Measurements from ENCODE around the gene ABCC1.

ABCC1 gene

DNA sequence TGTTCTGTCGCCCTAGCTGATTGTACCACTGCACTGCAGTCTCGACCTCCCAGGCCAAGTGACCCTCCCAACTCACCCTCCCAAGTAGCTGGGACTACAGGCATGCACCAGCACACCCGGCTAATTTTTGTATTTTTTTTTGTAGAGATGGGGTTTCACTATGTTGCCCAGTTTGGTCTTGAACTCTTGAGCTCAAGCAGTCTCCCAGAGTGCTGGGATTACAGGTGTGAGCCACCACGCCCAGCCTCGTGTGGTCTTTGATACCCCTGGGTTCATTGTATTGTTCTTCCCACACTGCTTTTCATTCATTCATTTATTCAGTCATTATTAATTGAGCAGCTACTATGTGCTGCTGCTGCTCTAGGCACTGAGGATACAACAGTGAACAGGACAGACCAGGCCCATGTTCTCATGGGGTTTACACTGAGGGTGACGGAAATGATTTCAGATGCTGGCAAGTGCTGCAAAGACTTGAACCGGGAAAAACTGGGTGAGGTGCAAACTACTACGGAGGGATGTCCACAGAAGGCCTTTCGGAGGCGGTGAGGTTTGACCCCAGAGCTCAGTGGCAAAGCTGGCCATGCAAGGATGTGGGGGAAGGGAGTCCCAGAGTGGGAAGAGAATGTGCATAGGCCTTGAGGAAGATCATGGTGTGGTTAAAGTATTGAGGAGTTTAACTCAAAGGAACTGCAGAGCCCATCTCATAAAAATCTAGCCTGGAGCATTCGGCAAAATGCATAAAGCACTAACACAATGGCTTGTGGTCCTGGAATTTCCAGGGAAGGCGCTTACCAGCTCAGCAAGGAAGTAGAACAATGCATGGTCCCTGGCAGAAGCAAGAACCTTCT, 10.9 kb downstream of the ABCC1 start:
- H3K36me3 ChIP-seq, result no peaks in the 10 kb centered on the region
- no peak overlapping the region for H3K27ac ChIP-seq
- H3K4me1 ChIP-seq (ENCODE audit: control insufficient read depth in 1 of 2, insufficient read depth in 1 of 2, low read depth in 1 of 2, low read length in 1 of 2), result peaks cover 0 to 7% of the 10 kb centered on the region in 2 experiments
- no peak overlapping the region for H3K4me3 ChIP-seq (ENCODE audit: low read depth in 1 of 2, low read length in 1 of 2)
- H3K27me3 ChIP-seq, result no peaks in the 10 kb centered on the region
- no peaks in the 10 kb centered on the region for H3K9me3 ChIP-seq
- TF ChIP-seq, protein P1, sequence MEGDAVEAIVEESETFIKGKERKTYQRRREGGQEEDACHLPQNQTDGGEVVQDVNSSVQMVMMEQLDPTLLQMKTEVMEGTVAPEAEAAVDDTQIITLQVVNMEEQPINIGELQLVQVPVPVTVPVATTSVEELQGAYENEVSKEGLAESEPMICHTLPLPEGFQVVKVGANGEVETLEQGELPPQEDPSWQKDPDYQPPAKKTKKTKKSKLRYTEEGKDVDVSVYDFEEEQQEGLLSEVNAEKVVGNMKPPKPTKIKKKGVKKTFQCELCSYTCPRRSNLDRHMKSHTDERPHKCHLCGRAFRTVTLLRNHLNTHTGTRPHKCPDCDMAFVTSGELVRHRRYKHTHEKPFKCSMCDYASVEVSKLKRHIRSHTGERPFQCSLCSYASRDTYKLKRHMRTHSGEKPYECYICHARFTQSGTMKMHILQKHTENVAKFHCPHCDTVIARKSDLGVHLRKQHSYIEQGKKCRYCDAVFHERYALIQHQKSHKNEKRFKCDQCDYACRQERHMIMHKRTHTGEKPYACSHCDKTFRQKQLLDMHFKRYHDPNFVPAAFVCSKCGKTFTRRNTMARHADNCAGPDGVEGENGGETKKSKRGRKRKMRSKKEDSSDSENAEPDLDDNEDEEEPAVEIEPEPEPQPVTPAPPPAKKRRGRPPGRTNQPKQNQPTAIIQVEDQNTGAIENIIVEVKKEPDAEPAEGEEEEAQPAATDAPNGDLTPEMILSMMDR (IDR thresholded peaks at IDR 0.05), result no peak

GRCh38 chr16:15961060-15961511, 11.7 kb downstream of the ABCC1 start:
- Histone ChIP-seq H3K27me3 (no peaks in the 10 kb centered on the region), H3K9me3 (no peaks in the 10 kb centered on the region), H3K4me3 (ENCODE audit: low read depth in 1 of 2, low read length in 1 of 2) (no peak overlapping the region), H3K27ac (no peak overlapping the region), H3K4me1 (ENCODE audit: control insufficient read depth in 1 of 2, insufficient read depth in 1 of 2, low read depth in 1 of 2, low read length in 1 of 2) (peaks cover 0 to 7% of the 10 kb centered on the region in 2 experiments), H3K36me3 (no peaks in the 10 kb centered on the region)
- TF ChIP-seq, protein P1 (IDR thresholded peaks at IDR 0.05), result no peak

GRCh38 chr16:15961571-15962090, 12.2 kb downstream of the ABCC1 start:
- TF ChIP-seq, protein P1 (IDR thresholded peaks at IDR 0.05), result no peak
- no peaks in the 10 kb centered on the region for H3K36me3 ChIP-seq
- peaks cover 0 to 7% of the 10 kb centered on the region in 2 experiments for H3K4me1 ChIP-seq (ENCODE audit: control insufficient read depth in 1 of 2, insufficient read depth in 1 of 2, low read depth in 1 of 2, low read length in 1 of 2)
- no peak overlapping the region for H3K27ac ChIP-seq
- no peaks in the 10 kb centered on the region for H3K27me3 ChIP-seq
- H3K9me3 ChIP-seq, result no peaks in the 10 kb centered on the region
- H3K4me3 ChIP-seq (ENCODE audit: low read depth in 1 of 2, low read length in 1 of 2), result no peak overlapping the region

GRCh38 chr16:15963307-15963910, 14.0 kb downstream of the ABCC1 start:
- Histone ChIP-seq H3K27me3 (no peaks in the 10 kb centered on the region), H3K27ac (no peak overlapping the region), H3K9me3 (no peaks in the 10 kb centered on the region), H3K4me3 (ENCODE audit: low read depth in 1 of 2, low read length in 1 of 2) (no peak overlapping the region), H3K4me1 (ENCODE audit: control insufficient read depth in 1 of 2, insufficient read depth in 1 of 2, low read depth in 1 of 2, low read length in 1 of 2) (peaks cover 0 to 6% of the 10 kb centered on the region in 2 experiments), H3K36me3 (no peaks in the 10 kb centered on the region)
- TF ChIP-seq, protein P1 (IDR thresholded peaks at IDR 0.05), result no peak

DNA sequence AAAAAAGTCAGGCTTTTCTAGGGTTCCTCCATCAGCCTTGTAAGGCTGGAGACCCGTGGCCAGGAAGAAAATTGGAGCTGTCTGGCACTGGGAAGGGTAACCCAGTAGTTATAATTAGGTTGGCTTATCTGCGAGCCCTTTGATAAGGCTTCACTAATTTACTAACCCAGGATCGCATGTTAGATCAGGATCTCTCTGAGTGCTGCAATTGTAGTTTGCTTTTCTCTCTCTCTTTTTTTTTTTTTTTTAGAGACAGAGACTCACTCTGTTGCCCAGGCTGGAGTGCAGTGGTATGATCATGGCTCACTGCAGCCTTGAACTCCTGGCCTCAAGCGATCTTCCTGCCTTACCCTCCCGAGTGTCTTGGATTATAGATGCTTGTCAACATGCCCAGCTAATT, 17.0 kb downstream of the ABCC1 start:
- Histone ChIP-seq H3K27ac (no peak overlapping the region), H3K4me1 (ENCODE audit: control insufficient read depth in 1 of 2, insufficient read depth in 1 of 2, low read depth in 1 of 2, low read length in 1 of 2) (peaks cover 8 to 12% of the 10 kb centered on the region in 2 experiments), H3K27me3 (no peaks in the 10 kb centered on the region), H3K36me3 (no peaks in the 10 kb centered on the region), H3K4me3 (ENCODE audit: low read depth in 1 of 2, low read length in 1 of 2) (no peak overlapping the region), H3K9me3 (no peaks in the 10 kb centered on the region)
- TF ChIP-seq, protein P1 (IDR thresholded peaks at IDR 0.05), result no peak
